GM12878 (cell line): ENCODE results near the gene PTBP3. TPM values are rescaled to one million over a fixed set of nuclear protein-coding genes. Genes with fewer than 3 reads are reported as not detected.

Source experiments
- ATF3 ChIP-seq: IDR thresholded peaks from 2 replicates; pipeline ENCODE4 v1.6.1; 2011; ENCODE audit warnings: low read depth, mild to moderate bottlenecking, low read length, moderate library complexity, borderline replicate concordance; ENCODE audit errors: extremely low read depth
- BRCA1 ChIP-seq: IDR thresholded peaks from 2 replicates; pipeline ENCODE4 v1.6.1; 2011; ENCODE audit warnings: low read depth, low read length, improper control_type of control experiment
- CBX3 ChIP-seq: fragments of 200-600 bp; sonication (generic); IDR thresholded peaks from 2 replicates; pipeline ENCODE4 v1.6.1; 2016; ENCODE audit warnings: low read depth, borderline replicate concordance
- CBX5 ChIP-seq: sonication (generic); IDR thresholded peaks from 2 replicates; pipeline ENCODE4 v1.6.1; 2016; ENCODE audit warnings: low read depth, moderate library complexity, mild to moderate bottlenecking, inconsistent platforms
- CREM ChIP-seq: IDR thresholded peaks from 2 replicates; pipeline ENCODE4 v1.6.1; 2014; ENCODE audit warnings: antibody characterized with exemption, low read depth
- EP300 ChIP-seq, 2 experiments: fragments of 150-350 bp in 1 of 2; IDR thresholded peaks; 2 replicates each; pipeline ENCODE4 v1.6.1; 2011 to 2012; ENCODE audit warnings: low read depth in 2 of 2, low read length in 2 of 2, borderline replicate concordance in 1 of 2, improper control_type of control experiment in 1 of 2, inconsistent platforms in 1 of 2; ENCODE audit not compliant: control insufficient read depth in 1 of 2
- IKZF2 ChIP-seq, 2 experiments: fragments of 450-650 bp; IDR thresholded peaks; 2 replicates each; pipeline ENCODE4 v1.6.1; 2017; ENCODE audit warnings: mild to moderate bottlenecking in 2 of 2, moderate library complexity in 2 of 2
- JUND ChIP-seq: IDR thresholded peaks from 2 replicates; pipeline ENCODE4 v1.6.1; 2012; ENCODE audit warnings: low read depth, mild to moderate bottlenecking, low read length, improper control_type of control experiment, moderate library complexity
- MYC ChIP-seq: IDR thresholded peaks from 2 replicates; pipeline ENCODE4 v1.6.1; 2011; ENCODE audit warnings: mild to moderate bottlenecking, low read length, moderate library complexity, inconsistent platforms; ENCODE audit not compliant: insufficient read depth, insufficient replicate concordance, insufficient read length, severe bottlenecking
- PKNOX1 ChIP-seq: fragments of 450-650 bp; IDR thresholded peaks from 2 replicates; pipeline ENCODE4 v1.6.1; 2016; ENCODE audit warnings: mild to moderate bottlenecking
- RELA ChIP-seq: fragments of 450-650 bp; IDR thresholded peaks from 2 replicates; pipeline ENCODE4 v1.8.0; 2014; ENCODE audit warnings: borderline replicate concordance; ENCODE audit not compliant: partially characterized antibody
- SKIL ChIP-seq: fragments of 450-650 bp; IDR thresholded peaks from 2 replicates; pipeline ENCODE4 v1.6.1; 2017; ENCODE audit warnings: mild to moderate bottlenecking, low read depth, inconsistent platforms; ENCODE audit not compliant: poor library complexity, severe bottlenecking
- SP1 ChIP-seq: IDR thresholded peaks from one replicate; pipeline ENCODE4 v1.6.1; 2011; ENCODE audit warnings: low read depth, low read length
- STAT1 ChIP-seq: fragments of 450-650 bp; conservative IDR thresholded peaks from 2 replicates; pipeline ENCODE4 v1.6.1; 2014; ENCODE audit warnings: antibody characterized with exemption, mild to moderate bottlenecking
- STAT3 ChIP-seq: IDR thresholded peaks from 2 replicates; pipeline ENCODE4 v1.6.1; 2011; ENCODE audit warnings: low read depth, low read length, improper control_type of control experiment
- TARDBP ChIP-seq: IDR thresholded peaks from 2 replicates; pipeline ENCODE4 v1.6.1; 2016; ENCODE audit warnings: borderline replicate concordance
- ZNF24 ChIP-seq: fragments of 450-650 bp; IDR thresholded peaks from 2 replicates; pipeline ENCODE4 v1.6.1; 2017; ENCODE audit warnings: antibody characterized with exemption, mild to moderate bottlenecking
- polyA plus RNA-seq, 11 experiments: library from polyadenylated mRNA; depleted of rRNA in 4 of 11; unstranded in 6 of 11; stranded (reverse) in 5 of 11; fragments of >200 nt; fragmentation: Nextera tagmentation in 4 of 11; fragmentation: Illumina TruSeq in 1 of 11; extraction: Ambion mirVana in 4 of 11; extraction: Trizol in 1 of 11; gene quantifications; 1 replicate in 1 of 11; 2 replicates in 10 of 11; pipeline versions ENCODE4 v1.2.1 to v1.2.3, GENCODE V29; 2011 to 2016; ENCODE audit warnings: inconsistent platforms in 2 of 11, missing spikeins in 2 of 11, low read depth in 1 of 11
- total RNA-seq, 4 experiments: library from RNA; depleted of rRNA in 3 of 4; stranded (reverse); fragments of >200 nt in 3 of 4; fragmentation: Illumina TruSeq in 1 of 4; extraction: Trizol in 1 of 4; gene quantifications; 2 replicates each; pipeline versions ENCODE4 v1.2.1 to v1.2.3, GENCODE V29; 2013 to 2021
- TF ChIP-seq, protein P1 (sequence below): fragments of 450-650 bp; IDR thresholded peaks from 2 replicates; pipeline ENCODE4 v1.6.1; 2017; ENCODE audit warnings: mild to moderate bottlenecking, moderate library complexity
- TF ChIP-seq, protein P2 (sequence below): fragments of 450-650 bp; IDR thresholded peaks from 2 replicates; pipeline ENCODE4 v1.6.1; 2017; ENCODE audit warnings: mild to moderate bottlenecking, moderate library complexity

Gene PTBP3
- total and polyA plus RNA-seq, 10 of the 15 experiments (the other 5 are each of a cell fraction or from before 2014, with no cell fraction given) = 12.5 to 104 (median 52.7) TPM

GRCh38 chr9:112218908-112219307, 114.5 kb downstream of the PTBP3 start (continued):
- no peak for TF ChIP-seq SP1
- peak; percentile 66 to 79; a peak in 3 of 4 replicates for TF ChIP-seq IKZF2 (IDR thresholded peaks at IDR 0.05)
- peak; percentile 93 for TF ChIP-seq PKNOX1
- TF ChIP-seq SKIL = peak; percentile 68
- TF ChIP-seq JUND = no peak
- TF ChIP-seq STAT3 = peak; percentile 27; the same call in 1 of the 2 replicates
- TF ChIP-seq RELA = no peak
- TF ChIP-seq, protein P1, sequence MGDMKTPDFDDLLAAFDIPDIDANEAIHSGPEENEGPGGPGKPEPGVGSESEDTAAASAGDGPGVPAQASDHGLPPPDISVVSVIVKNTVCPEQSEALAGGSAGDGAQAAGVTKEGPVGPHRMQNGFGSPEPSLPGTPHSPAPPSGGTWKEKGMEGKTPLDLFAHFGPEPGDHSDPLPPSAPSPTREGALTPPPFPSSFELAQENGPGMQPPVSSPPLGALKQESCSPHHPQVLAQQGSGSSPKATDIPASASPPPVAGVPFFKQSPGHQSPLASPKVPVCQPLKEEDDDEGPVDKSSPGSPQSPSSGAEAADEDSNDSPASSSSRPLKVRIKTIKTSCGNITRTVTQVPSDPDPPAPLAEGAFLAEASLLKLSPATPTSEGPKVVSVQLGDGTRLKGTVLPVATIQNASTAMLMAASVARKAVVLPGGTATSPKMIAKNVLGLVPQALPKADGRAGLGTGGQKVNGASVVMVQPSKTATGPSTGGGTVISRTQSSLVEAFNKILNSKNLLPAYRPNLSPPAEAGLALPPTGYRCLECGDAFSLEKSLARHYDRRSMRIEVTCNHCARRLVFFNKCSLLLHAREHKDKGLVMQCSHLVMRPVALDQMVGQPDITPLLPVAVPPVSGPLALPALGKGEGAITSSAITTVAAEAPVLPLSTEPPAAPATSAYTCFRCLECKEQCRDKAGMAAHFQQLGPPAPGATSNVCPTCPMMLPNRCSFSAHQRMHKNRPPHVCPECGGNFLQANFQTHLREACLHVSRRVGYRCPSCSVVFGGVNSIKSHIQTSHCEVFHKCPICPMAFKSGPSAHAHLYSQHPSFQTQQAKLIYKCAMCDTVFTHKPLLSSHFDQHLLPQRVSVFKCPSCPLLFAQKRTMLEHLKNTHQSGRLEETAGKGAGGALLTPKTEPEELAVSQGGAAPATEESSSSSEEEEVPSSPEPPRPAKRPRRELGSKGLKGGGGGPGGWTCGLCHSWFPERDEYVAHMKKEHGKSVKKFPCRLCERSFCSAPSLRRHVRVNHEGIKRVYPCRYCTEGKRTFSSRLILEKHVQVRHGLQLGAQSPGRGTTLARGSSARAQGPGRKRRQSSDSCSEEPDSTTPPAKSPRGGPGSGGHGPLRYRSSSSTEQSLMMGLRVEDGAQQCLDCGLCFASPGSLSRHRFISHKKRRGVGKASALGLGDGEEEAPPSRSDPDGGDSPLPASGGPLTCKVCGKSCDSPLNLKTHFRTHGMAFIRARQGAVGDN = no peak
- no peak for TF ChIP-seq STAT1
- peak in 1 of 2 experiments; percentile 50; a peak in 1 of 4 replicates for TF ChIP-seq EP300 (IDR thresholded peaks at IDR 0.05; ENCODE audit: borderline replicate concordance in 1 of 2, control insufficient read depth in 1 of 2, low read depth in 2 of 2, low read length in 2 of 2)
- no peak for TF ChIP-seq CREM
- TF ChIP-seq, protein P2, sequence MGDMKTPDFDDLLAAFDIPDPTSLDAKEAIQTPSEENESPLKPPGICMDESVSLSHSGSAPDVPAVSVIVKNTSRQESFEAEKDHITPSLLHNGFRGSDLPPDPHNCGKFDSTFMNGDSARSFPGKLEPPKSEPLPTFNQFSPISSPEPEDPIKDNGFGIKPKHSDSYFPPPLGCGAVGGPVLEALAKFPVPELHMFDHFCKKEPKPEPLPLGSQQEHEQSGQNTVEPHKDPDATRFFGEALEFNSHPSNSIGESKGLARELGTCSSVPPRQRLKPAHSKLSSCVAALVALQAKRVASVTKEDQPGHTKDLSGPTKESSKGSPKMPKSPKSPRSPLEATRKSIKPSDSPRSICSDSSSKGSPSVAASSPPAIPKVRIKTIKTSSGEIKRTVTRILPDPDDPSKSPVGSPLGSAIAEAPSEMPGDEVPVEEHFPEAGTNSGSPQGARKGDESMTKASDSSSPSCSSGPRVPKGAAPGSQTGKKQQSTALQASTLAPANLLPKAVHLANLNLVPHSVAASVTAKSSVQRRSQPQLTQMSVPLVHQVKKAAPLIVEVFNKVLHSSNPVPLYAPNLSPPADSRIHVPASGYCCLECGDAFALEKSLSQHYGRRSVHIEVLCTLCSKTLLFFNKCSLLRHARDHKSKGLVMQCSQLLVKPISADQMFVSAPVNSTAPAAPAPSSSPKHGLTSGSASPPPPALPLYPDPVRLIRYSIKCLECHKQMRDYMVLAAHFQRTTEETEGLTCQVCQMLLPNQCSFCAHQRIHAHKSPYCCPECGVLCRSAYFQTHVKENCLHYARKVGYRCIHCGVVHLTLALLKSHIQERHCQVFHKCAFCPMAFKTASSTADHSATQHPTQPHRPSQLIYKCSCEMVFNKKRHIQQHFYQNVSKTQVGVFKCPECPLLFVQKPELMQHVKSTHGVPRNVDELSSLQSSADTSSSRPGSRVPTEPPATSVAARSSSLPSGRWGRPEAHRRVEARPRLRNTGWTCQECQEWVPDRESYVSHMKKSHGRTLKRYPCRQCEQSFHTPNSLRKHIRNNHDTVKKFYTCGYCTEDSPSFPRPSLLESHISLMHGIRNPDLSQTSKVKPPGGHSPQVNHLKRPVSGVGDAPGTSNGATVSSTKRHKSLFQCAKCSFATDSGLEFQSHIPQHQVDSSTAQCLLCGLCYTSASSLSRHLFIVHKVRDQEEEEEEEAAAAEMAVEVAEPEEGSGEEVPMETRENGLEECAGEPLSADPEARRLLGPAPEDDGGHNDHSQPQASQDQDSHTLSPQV = no peak
- no peak for TF ChIP-seq TARDBP
- no peak for TF ChIP-seq ATF3
- TF ChIP-seq CBX5 = no peak
- no peak for TF ChIP-seq ZNF24
- no peak for TF ChIP-seq MYC
- no peak for TF ChIP-seq BRCA1
- TF ChIP-seq CBX3 = no peak
